Calu3 (cell line): Measurements from ENCODE around the gene E2F8. TPM values are rescaled to one million over a fixed set of nuclear protein-coding genes. Genes with fewer than 3 reads are reported as not detected.

Experiments used
- BruUV-seq: library from RNA; stranded (reverse); fragments of 400-500 nt; replicated peaks from 2 replicates; lab custom pipeline; 2021; lab: Mats Ljungman, UMichigan
- CTCF ChIA-PET: fragments of 300-600 bp; sonication (Branson Sonifier 250); formaldehyde crosslinking; loops from one replicate; lab custom pipeline; 2022; ENCODE audit warnings: antibody characterized with exemption; lab: Charles Lee
- DNase-seq: peaks from one replicate; pipeline ENCODE4 v3.0.0; 2022
- H3K27ac Mint-ChIP-seq: one replicate; pipeline ENCODE4 v1.8.0; 2022; ENCODE audit warnings: mixed read lengths; ENCODE audit not compliant: unreplicated experiment
- H3K27me3 Mint-ChIP-seq: one replicate; pipeline ENCODE4 v1.8.0; 2022; ENCODE audit warnings: mixed read lengths; ENCODE audit not compliant: unreplicated experiment
- H3K36me3 Mint-ChIP-seq: one replicate; pipeline ENCODE4 v1.8.0; 2022; ENCODE audit warnings: mild to moderate bottlenecking, moderate library complexity, mixed read lengths; ENCODE audit not compliant: insufficient read depth, unreplicated experiment
- H3K4me1 Mint-ChIP-seq: one replicate; pipeline ENCODE4 v1.8.0; 2022; ENCODE audit warnings: mild to moderate bottlenecking, low read depth, mixed read lengths; ENCODE audit not compliant: unreplicated experiment
- H3K4me3 Mint-ChIP-seq: one replicate; pipeline ENCODE4 v1.8.0; 2022; ENCODE audit warnings: mild to moderate bottlenecking, low read depth, moderate library complexity, mixed read lengths; ENCODE audit not compliant: unreplicated experiment
- H3K9me3 Mint-ChIP-seq: one replicate; pipeline ENCODE4 v1.8.0; 2022; ENCODE audit warnings: low read depth, mixed read lengths; ENCODE audit not compliant: unreplicated experiment
- intact Hi-C: fragments of 100-400 bp; cut with micrococcal nuclease; formaldehyde crosslinking; loops from one replicate; pipeline ENCODE4 v1.10.0; 2022; ENCODE audit not compliant: unreplicated experiment
- total RNA-seq: library from RNA; stranded (reverse); gene quantifications from 2 replicates; pipeline ENCODE4 v1.2.3, GENCODE V29; 2022
- TF ChIP-seq, protein P1 (sequence below): fragments of 200-600 bp; IDR thresholded peaks from one replicate; pipeline ENCODE4 v1.8.0; 2022; ENCODE audit warnings: antibody characterized with exemption; ENCODE audit not compliant: unreplicated experiment

Gene E2F8
- total RNA-seq, 1 experiment from 2014 or later: 19.7 TPM

DNA sequence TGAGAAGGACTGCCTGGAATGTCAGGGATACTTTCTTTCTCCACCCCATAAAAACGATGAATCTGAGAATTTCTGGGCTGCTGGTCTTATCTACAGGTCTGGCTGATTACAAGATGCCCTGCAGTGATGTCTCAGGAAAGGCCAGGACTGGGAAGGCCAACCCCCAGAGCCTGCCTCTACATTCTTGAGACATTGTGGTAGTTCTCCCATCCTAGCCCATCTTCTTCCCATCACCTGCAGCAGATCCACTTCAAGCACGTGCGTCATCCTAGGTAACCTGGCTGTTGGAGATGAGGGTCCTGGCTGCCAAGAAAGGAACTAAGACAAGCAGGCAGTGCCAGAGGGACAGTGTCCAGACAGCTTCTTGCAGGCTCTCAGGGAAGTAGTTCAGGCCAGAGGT lies 44.1 kb upstream of the E2F8 start:
- no TSS peak for BruUV-seq
- H3K4me3 Mint-ChIP-seq: no peak overlapping the region
- H3K27me3 Mint-ChIP-seq: peaks cover 47% of the 10 kb centered on the region
- H3K9me3 Mint-ChIP-seq: no peaks in the 10 kb centered on the region
- no peaks in the 10 kb centered on the region for H3K4me1 Mint-ChIP-seq
- intact Hi-C loops: no loop called here
- DNase-seq: no peak
- CTCF ChIA-PET: no interaction called here
- H3K36me3 Mint-ChIP-seq: no peaks in the 10 kb centered on the region
- no peak overlapping the region for H3K27ac Mint-ChIP-seq
- TF ChIP-seq, protein P1, sequence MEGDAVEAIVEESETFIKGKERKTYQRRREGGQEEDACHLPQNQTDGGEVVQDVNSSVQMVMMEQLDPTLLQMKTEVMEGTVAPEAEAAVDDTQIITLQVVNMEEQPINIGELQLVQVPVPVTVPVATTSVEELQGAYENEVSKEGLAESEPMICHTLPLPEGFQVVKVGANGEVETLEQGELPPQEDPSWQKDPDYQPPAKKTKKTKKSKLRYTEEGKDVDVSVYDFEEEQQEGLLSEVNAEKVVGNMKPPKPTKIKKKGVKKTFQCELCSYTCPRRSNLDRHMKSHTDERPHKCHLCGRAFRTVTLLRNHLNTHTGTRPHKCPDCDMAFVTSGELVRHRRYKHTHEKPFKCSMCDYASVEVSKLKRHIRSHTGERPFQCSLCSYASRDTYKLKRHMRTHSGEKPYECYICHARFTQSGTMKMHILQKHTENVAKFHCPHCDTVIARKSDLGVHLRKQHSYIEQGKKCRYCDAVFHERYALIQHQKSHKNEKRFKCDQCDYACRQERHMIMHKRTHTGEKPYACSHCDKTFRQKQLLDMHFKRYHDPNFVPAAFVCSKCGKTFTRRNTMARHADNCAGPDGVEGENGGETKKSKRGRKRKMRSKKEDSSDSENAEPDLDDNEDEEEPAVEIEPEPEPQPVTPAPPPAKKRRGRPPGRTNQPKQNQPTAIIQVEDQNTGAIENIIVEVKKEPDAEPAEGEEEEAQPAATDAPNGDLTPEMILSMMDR: no peak

GRCh38 chr11:19283991-19284390 lies 43.2 kb upstream of the E2F8 start:
- Mint-ChIP-seq H3K4me1 (no peaks in the 10 kb centered on the region), H3K36me3 (no peaks in the 10 kb centered on the region), H3K9me3 (no peaks in the 10 kb centered on the region), H3K4me3 (no peak overlapping the region), H3K27me3 (peaks cover 42% of the 10 kb centered on the region), H3K27ac (no peak overlapping the region)
- intact Hi-C loops: no loop called here
- CTCF ChIA-PET: no interaction called here
- no peak for DNase-seq
- TF ChIP-seq, protein P1: no peak
- no TSS peak for BruUV-seq

GRCh38 chr11:19281555-19281954 lies 40.8 kb upstream of the E2F8 start:
- Mint-ChIP-seq H3K36me3 (no peaks in the 10 kb centered on the region), H3K9me3 (no peaks in the 10 kb centered on the region), H3K4me1 (peaks cover 9% of the 10 kb centered on the region), H3K4me3 (no peak overlapping the region), H3K27me3 (peaks cover 30% of the 10 kb centered on the region), H3K27ac (no peak overlapping the region)
- CTCF ChIA-PET: no interaction called here
- TF ChIP-seq, protein P1: no peak
- BruUV-seq: no TSS peak
- DNase-seq: no peak
- intact Hi-C loops: no loop called here

- intact Hi-C loops: no loop called here
- Mint-ChIP-seq H3K27me3 (peaks cover 26% of the 10 kb centered on the region), H3K27ac (no peak overlapping the region), H3K4me3 (no peak overlapping the region), H3K36me3 (no peaks in the 10 kb centered on the region), H3K4me1 (peaks cover 12% of the 10 kb centered on the region), H3K9me3 (no peaks in the 10 kb centered on the region)
- no TSS peak for BruUV-seq
- TF ChIP-seq, protein P1: no peak
- CTCF ChIA-PET: no interaction called here
- DNase-seq: no peak
These were observed 40.3 kb upstream of the E2F8 start for GRCh38 chr11:19281041-19281440.
